GM12875 (cell line): ENCODE measurements around the gene PITX2.
A peak's percentile ranks its signal among the peaks of the same experiment; 100 is the strongest.

Experiments used
- H3K4me3 ChIP-seq: one replicate; pipeline ENCODE4 v1.5.1; 2011; ENCODE audit warnings: low read depth, low read length, control low read depth
- TF ChIP-seq, protein P1 (sequence below): IDR thresholded peaks from 2 replicates; pipeline ENCODE4 v1.5.1; 2011; ENCODE audit warnings: low read depth, mild to moderate bottlenecking, control low read depth, inconsistent platforms, low read length, moderate library complexity, borderline replicate concordance; ENCODE audit not compliant: insufficient read depth

The PITX2 gene

DNA sequence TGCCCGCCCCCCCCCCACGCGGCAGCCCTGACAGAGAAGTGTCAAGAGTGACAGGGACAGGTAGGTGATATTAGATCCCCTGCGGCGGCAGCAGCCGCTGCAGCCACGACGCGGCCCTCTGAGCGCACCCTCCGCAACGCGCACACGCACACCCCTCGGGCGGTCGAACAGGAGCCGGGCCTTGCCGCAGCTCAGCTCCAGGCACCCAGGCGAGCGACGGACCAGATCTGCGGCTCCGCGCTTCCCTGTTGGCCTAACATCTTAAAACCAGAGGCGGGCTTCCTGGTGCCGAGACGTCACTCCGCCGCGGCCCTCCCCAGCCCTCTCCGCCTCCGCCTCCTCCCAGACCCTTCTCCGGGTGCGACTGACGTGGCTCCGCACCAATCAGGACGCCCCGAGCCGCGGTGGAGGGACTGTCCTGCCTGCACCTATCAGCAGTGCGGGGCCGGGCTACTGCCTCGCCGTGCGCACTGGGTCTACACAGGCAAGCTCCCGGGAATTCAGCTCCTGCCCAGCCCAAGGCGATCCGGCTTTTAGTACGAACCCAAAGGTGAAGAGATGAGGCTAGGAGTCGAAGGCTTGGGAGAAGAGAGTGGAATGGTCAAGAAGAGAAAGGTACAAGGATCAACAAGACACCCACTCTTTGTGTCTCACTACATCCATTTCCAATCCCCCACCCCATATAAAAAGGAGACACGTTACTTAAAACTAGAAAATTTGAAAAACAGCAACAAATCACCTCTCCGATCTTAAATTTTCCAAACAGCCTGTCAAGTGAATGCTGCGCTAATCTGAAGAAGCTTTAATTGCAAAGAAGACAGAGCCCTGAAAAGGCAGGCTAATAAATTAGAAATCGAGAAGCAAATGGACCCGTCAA lies at the start of gene PITX2:
Gene PITX2 (minus strand): TSS at position 237 of the 877 bp plus-strand sequence. CDS start 617 bp downstream, outside the sequence.
- peak within 1 kb of the TSS; percentile 40 for H3K4me3 ChIP-seq
- TF ChIP-seq, protein P1, sequence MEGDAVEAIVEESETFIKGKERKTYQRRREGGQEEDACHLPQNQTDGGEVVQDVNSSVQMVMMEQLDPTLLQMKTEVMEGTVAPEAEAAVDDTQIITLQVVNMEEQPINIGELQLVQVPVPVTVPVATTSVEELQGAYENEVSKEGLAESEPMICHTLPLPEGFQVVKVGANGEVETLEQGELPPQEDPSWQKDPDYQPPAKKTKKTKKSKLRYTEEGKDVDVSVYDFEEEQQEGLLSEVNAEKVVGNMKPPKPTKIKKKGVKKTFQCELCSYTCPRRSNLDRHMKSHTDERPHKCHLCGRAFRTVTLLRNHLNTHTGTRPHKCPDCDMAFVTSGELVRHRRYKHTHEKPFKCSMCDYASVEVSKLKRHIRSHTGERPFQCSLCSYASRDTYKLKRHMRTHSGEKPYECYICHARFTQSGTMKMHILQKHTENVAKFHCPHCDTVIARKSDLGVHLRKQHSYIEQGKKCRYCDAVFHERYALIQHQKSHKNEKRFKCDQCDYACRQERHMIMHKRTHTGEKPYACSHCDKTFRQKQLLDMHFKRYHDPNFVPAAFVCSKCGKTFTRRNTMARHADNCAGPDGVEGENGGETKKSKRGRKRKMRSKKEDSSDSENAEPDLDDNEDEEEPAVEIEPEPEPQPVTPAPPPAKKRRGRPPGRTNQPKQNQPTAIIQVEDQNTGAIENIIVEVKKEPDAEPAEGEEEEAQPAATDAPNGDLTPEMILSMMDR: no peak

DNA sequence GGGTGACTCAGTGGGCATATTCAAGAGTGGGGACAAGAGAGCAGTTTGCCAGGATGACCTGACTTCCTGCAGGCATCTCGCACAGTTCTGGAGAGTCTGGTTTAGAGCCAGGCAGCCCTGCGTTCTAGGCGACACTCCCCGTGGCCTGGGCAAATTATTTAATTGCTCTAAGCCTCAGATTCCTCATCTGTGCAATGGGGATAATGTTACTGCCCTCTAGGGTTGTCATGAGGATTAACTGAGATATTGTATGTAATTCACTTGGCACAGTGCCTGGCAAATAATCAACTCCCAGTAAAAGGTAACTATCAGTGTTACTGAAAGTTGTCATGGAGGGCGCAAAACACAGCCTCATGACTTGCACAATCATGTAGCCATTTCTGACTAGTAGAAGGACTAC lies 48.8 kb upstream of the PITX2 start:
- no peak overlapping the region for H3K4me3 ChIP-seq
- TF ChIP-seq, protein P1: no peak

DNA sequence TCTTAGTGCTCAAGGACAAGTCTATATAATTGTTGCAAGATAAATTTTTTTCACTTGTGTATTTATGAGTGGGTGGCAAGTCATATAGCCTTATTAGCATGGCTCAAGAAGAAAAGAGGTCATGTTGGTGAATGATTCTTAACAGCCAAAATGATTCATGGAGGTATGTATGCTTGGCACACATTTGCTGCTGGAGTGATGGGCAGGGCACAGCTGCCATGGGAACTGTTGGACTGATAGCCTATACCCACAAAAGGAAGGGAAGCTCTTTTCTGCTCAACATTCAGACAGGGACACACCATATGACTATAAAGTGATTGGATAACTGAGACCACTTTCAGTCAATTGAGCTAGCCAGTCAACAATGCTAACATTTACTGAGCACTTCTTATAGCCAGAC lies 46.8 kb upstream of the PITX2 start:
- H3K4me3 ChIP-seq: no peak overlapping the region
- TF ChIP-seq, protein P1: no peak

DNA sequence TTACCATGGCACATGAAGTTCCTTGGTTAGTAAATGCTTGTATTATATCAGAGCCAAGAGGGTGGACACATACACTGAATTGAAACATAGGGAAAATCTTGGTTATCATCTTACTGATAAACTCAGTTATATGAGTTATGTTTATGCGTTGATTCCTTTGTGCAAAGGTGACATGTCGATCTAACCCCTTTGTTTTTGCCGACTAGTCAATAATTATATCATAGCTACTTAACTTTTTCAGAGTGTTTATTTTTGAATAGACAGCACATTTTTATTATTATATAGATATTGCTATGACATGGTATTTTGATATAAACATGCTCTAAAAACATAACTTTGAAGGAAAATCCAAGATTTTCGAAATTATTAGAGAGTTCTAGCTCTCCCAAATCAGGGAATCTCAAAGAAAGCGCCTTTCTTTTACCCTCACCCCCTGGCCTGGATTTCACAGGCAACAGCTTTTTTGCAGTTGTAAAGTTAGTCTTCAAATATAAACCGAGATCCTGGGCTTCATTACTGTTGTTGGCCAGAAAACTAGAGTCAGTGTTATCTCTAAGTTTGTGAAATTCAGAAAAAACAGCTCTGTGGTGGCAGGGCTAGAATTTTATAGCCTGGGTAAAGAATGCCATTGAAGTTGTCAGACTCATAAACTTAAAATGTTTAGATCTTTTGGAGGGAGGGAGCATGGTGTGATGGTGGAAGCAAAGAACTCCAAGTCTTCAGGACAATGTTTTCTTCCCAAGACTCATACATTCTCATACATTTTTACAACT lies 45.8 kb upstream of the PITX2 start:
- TF ChIP-seq, protein P1: no peak
- no peak overlapping the region for H3K4me3 ChIP-seq

DNA sequence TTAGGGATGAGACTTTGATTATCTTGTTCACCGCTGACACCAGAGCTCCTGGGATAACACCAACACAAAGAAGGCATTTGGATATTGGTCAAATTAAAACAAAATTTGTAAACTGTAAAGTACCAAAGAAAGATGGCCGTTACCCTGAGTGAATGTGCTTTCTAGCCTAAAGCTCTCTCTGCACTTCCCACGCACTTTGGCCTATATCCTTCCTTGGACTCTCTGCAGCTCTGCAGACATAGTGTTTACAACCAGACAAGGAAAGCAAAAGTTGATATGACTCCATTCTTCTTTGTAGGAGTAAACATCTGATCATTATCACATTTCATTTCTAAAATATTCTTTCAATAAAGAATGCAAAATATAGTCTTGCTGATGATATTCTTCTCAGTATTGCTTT lies 44.8 kb upstream of the PITX2 start:
- no peak overlapping the region for H3K4me3 ChIP-seq
- TF ChIP-seq, protein P1: no peak

DNA sequence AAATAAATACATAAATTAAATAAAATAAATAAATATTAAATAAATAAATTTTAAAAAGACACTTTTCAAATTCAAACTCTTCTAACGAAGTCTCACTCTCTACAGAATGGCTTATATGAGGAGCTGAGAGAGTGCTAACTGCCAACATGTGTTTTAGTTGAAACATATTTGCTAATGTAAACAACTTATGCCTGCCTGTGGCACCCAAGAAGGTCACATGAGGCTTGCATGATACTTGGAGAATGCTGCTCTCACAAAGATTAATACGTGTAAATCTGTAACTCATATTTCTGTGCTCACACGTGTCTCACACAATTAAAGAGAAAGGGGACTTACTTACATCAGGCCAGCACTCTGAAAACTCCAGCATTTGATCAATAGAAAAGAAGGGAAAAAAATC lies 43.2 kb upstream of the PITX2 start:
- H3K4me3 ChIP-seq: no peak overlapping the region
- TF ChIP-seq, protein P1: no peak
